ENCODE data around the gene ANO8. TPM values are rescaled to one million over a fixed set of nuclear protein-coding genes. Genes with fewer than 3 reads are reported as not detected.

ANO8 gene
- total and polyA plus RNA-seq, 2 donors (not counting 1 experiment from before 2014, with no cell fraction given) = 1.1 to 5.9 TPM

GRCh38 chr19:17312189-17313113, 22.2 kb downstream of the ANO8 start:
- peaks cover 14% of the 10 kb centered on the region for H3K36me3 ChIP-seq (ENCODE audit: control insufficient read depth, insufficient read depth, low read length)
- no peak overlapping the region for H3K4me2 ChIP-seq (ENCODE audit: extremely low read depth, insufficient read depth, low read length)

GRCh38 chr19:17311455-17312188, 23.0 kb downstream of the ANO8 start:
- Histone ChIP-seq H3K79me2 (ENCODE audit: control insufficient read depth, insufficient read depth, low read length) (peaks cover 38% of the 10 kb centered on the region), H3K9me3 (ENCODE audit: control insufficient read depth, insufficient read depth, low read depth, low read length) (no peaks in the 10 kb centered on the region), H2AFZ (ENCODE audit: low read length) (no peak overlapping the region), H3K9ac (ENCODE audit: insufficient read depth, low read length) (no peak overlapping the region), H4K20me1 (ENCODE audit: control insufficient read depth, extremely low read depth, insufficient read depth, low read length) (no peaks in the 10 kb centered on the region), H3K4me1 (ENCODE audit: control insufficient read depth, extremely low read depth, insufficient read depth, low read length) (peaks cover 7% of the 10 kb centered on the region), H3K4me3 (replicated peaks in 1 of 4; ENCODE audit: control extremely low read depth in 1 of 4, insufficient read depth in 1 of 4, low read depth in 3 of 4, low read length in 4 of 4) (no peak overlapping the region), H3K4me2 (ENCODE audit: extremely low read depth, insufficient read depth, low read length) (no peak overlapping the region), H3K27ac (ENCODE audit: insufficient read depth, low read length) (no peak overlapping the region), H3K36me3 (ENCODE audit: control insufficient read depth, insufficient read depth, low read length) (peaks cover 14% of the 10 kb centered on the region), H3K27me3 (ENCODE audit: control insufficient read depth, insufficient read depth, low read length) (no peaks in the 10 kb centered on the region)
- TF ChIP-seq EZH2 (IDR thresholded peaks at IDR 0.05; ENCODE audit: low read length, missing control alignments) = no peak
- no peak for TF ChIP-seq CTCF (conservative IDR thresholded peaks at IDR 0.05 in 1 of 2, IDR thresholded peaks at IDR 0.05 in 1 of 2; ENCODE audit: low read depth in 1 of 2, low read length in 2 of 2)
- peak in 1 of 2 donors; percentile 72 for DNase-seq (ENCODE audit: low read depth in 2 of 2)

More at GRCh38 chr19:17312189-17313113, 22.2 kb downstream of the ANO8 start:
- Histone ChIP-seq H3K79me2 (ENCODE audit: control insufficient read depth, insufficient read depth, low read length) (peaks cover 38% of the 10 kb centered on the region), H3K9ac (ENCODE audit: insufficient read depth, low read length) (no peak overlapping the region), H3K9me3 (ENCODE audit: control insufficient read depth, insufficient read depth, low read depth, low read length) (no peaks in the 10 kb centered on the region), H3K4me3 (replicated peaks in 1 of 4; ENCODE audit: control extremely low read depth in 1 of 4, insufficient read depth in 1 of 4, low read depth in 3 of 4, low read length in 4 of 4) (no peak overlapping the region), H3K4me1 (ENCODE audit: control insufficient read depth, extremely low read depth, insufficient read depth, low read length) (peaks cover 7% of the 10 kb centered on the region), H4K20me1 (ENCODE audit: control insufficient read depth, extremely low read depth, insufficient read depth, low read length) (no peaks in the 10 kb centered on the region), H3K27ac (ENCODE audit: insufficient read depth, low read length) (no peak overlapping the region), H3K27me3 (ENCODE audit: control insufficient read depth, insufficient read depth, low read length) (no peaks in the 10 kb centered on the region), H2AFZ (ENCODE audit: low read length) (no peak overlapping the region)
- DNase-seq (ENCODE audit: low read depth in 2 of 2) = no peak
- TF ChIP-seq EZH2 (IDR thresholded peaks at IDR 0.05; ENCODE audit: low read length, missing control alignments) = no peak
- TF ChIP-seq CTCF (conservative IDR thresholded peaks at IDR 0.05 in 1 of 2, IDR thresholded peaks at IDR 0.05 in 1 of 2; ENCODE audit: low read depth in 1 of 2, low read length in 2 of 2) = no peak

DNA sequence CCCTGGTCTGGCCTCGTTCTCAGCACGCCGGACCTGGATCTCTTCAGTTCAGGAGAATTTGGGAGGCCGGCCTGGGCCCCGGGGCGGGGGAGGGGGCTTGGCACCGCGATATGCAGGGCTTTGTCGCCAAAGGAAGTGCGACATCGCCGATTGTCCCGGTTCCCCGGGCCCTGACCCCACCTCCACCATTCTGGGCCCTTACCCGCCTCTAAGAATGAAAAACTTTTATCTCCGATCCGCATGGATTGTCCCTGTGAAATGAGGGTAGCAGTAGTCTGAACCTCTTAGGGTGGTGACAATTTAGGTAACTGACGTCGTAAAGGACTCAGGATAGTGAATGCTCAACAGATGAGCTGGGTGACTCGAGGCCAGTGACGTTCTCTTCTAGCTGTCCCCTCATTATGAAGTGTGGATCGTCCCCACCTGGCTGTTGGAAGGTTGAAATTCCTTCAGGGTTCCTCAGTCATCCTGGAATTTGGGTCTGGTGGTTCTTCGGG, 24.6 kb downstream of the ANO8 start:
- peak overlapping the region; percentile 92 for H3K4me2 ChIP-seq (ENCODE audit: extremely low read depth, insufficient read depth, low read length)
- TF ChIP-seq CTCF (conservative IDR thresholded peaks at IDR 0.05 in 1 of 2, IDR thresholded peaks at IDR 0.05 in 1 of 2; ENCODE audit: low read depth in 1 of 2, low read length in 2 of 2) (no peak), EZH2 (IDR thresholded peaks at IDR 0.05; ENCODE audit: low read length, missing control alignments) (no peak)
- H3K36me3 ChIP-seq (ENCODE audit: control insufficient read depth, insufficient read depth, low read length) = peaks cover 8% of the 10 kb centered on the region
- DNase-seq (ENCODE audit: low read depth in 2 of 2) = no peak
- H3K9me3 ChIP-seq (ENCODE audit: control insufficient read depth, insufficient read depth, low read depth, low read length) = no peaks in the 10 kb centered on the region
- H4K20me1 ChIP-seq (ENCODE audit: control insufficient read depth, extremely low read depth, insufficient read depth, low read length) = no peaks in the 10 kb centered on the region
- H3K4me1 ChIP-seq (ENCODE audit: control insufficient read depth, extremely low read depth, insufficient read depth, low read length) = peaks cover 7% of the 10 kb centered on the region
- peak overlapping the region; percentile 76 for H3K27ac ChIP-seq (ENCODE audit: insufficient read depth, low read length)
- no peak overlapping the region for H2AFZ ChIP-seq (ENCODE audit: low read length)
- no peaks in the 10 kb centered on the region for H3K27me3 ChIP-seq (ENCODE audit: control insufficient read depth, insufficient read depth, low read length)
- peaks cover 38% of the 10 kb centered on the region for H3K79me2 ChIP-seq (ENCODE audit: control insufficient read depth, insufficient read depth, low read length)
- peak overlapping the region; percentile 78 for H3K9ac ChIP-seq (ENCODE audit: insufficient read depth, low read length)
- peak overlapping the region; percentile 85 to 98 (median 92) for H3K4me3 ChIP-seq (replicated peaks in 1 of 4; ENCODE audit: control extremely low read depth in 1 of 4, insufficient read depth in 1 of 4, low read depth in 3 of 4, low read length in 4 of 4)
